Measurements from ENCODE around the gene LIPM. TPM values are rescaled to one million over a fixed set of nuclear protein-coding genes. Genes with fewer than 3 reads are reported as not detected.

LIPM gene, protein sequence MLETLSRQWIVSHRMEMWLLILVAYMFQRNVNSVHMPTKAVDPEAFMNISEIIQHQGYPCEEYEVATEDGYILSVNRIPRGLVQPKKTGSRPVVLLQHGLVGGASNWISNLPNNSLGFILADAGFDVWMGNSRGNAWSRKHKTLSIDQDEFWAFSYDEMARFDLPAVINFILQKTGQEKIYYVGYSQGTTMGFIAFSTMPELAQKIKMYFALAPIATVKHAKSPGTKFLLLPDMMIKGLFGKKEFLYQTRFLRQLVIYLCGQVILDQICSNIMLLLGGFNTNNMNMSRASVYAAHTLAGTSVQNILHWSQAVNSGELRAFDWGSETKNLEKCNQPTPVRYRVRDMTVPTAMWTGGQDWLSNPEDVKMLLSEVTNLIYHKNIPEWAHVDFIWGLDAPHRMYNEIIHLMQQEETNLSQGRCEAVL
- total RNA-seq (2016; rRNA removed; fragmentation: Illumina TruSeq; extraction: Trizol) (not detected in 2 replicates), polyA plus RNA-seq (2011; rRNA removed) (not detected in 2 replicates), polyA minus RNA-seq (2011; rRNA and poly(A)+ RNA removed; ENCODE audit: low replicate concordance) (0.26 TPM in 1 of 2 replicates, not detected in the other), Bru-seq, nascent RNA (not detected), BruChase-seq, experiment 1, labeled RNA remaining after a 6-hour chase (not detected), BruChase-seq, experiment 2, labeled RNA remaining after a 2-hour chase (not detected)
- total RNA-seq (2016; cell fraction: cytosol; rRNA removed; fragmentation: Illumina TruSeq; extraction: Trizol; ENCODE audit: low read depth): not detected in 2 replicates
- not detected in 2 replicates for total RNA-seq (2016; cell fraction: insoluble cytoplasmic fraction; rRNA removed; fragmentation: Illumina TruSeq; extraction: Trizol)
- not detected in 2 replicates for total RNA-seq (2016; cell fraction: membrane; rRNA removed; fragmentation: Illumina TruSeq; extraction: Trizol)
- total RNA-seq (2016; cell fraction: nucleus; rRNA removed; fragmentation: Illumina TruSeq; extraction: Trizol): not detected in 2 replicates
- not detected in 2 replicates for polyA plus RNA-seq (2011; cell fraction: cytosol; rRNA removed)
- polyA plus RNA-seq (2011; cell fraction: nucleus; rRNA removed): not detected in 2 replicates
- not detected in 2 replicates for polyA plus RNA-seq (2012)
- not detected in 2 replicates for polyA plus RNA-seq (2016; cell fraction: cytosol; fragmentation: Illumina TruSeq; extraction: Trizol; ENCODE audit: low read depth)
- polyA plus RNA-seq (2016; cell fraction: insoluble cytoplasmic fraction; fragmentation: Illumina TruSeq; extraction: Trizol; ENCODE audit: low read depth): not detected in 2 replicates
- not detected in 2 replicates for polyA plus RNA-seq (2016; cell fraction: membrane; fragmentation: Illumina TruSeq; extraction: Trizol; ENCODE audit: low read depth)
- not detected in 2 replicates for polyA plus RNA-seq (2016; cell fraction: nucleus; fragmentation: Illumina TruSeq; extraction: Trizol; ENCODE audit: insufficient read depth, low read depth)
- not detected in 2 replicates for polyA minus RNA-seq (2011; cell fraction: cytosol; rRNA and poly(A)+ RNA removed)
- not detected in 2 replicates for polyA minus RNA-seq (2011; cell fraction: nucleus; rRNA and poly(A)+ RNA removed)
- long read RNA-seq, experiment 1: 0 reads
- long read RNA-seq, experiment 2: 0 reads

DNA sequence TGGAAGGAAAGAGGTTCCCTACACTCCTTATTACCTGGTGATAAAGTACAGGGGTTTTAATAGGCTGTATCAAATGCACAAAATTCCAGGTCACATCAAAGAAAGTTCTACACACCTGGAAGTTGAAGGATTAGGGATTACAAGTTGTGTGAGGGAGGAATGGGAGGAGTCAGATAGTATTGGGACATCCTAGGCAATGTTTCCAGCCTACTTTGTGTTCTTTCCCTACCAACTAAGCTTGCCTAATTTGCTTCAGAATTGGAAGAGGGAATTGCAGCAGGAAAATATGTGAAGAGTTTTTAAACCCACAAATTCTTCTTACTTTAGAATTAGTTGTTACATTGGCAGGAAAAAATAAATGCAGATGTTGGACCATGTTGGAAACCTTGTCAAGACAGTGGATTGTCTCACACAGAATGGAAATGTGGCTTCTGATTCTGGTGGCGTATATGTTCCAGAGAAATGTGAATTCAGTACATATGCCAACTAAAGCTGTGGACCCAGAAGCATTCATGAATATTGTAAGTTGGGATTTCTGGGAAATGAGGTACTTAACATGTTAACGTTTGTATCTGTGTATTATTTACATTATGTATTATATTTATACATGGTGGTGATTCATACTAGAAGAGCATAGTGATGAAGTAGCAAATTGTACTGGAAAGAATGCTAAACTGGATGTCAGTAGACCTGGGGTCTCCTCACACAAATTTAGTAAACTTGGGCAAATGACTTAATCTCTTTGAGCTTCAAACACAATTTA, at the start of gene LIPM:
TSS of gene LIPM (plus strand) at position 208 of the 763 bp plus-strand sequence. CDS start at position 375, 167 bp downstream.
- WGBS (ENCODE audit: low lambda C conversion rate): 5% methylated on average over 2 of the region's 2 CpGs
- ATAC-seq (no peak), DNase-seq (ENCODE audit: low spot score) (no peak), FAIRE-seq (no peak)
- H3K27me3 ChIP-seq (ENCODE audit: control insufficient read depth in 1 of 2, insufficient read depth in 2 of 2, low read length in 2 of 2): no peaks in the 10 kb centered on the region; a peak in 1 of 5 replicates
- BruUV-seq (replicated peaks): no TSS peak
- H3K27ac ChIP-seq (ENCODE audit: extremely low read length, insufficient read depth, low read length): no peak within 1 kb of the TSS
- H3K9ac ChIP-seq (ENCODE audit: insufficient read depth, low read depth, low read length): no peak within 1 kb of the TSS
- no peaks in the 10 kb centered on the region for H3K36me3 ChIP-seq (replicated peaks in 1 of 2; ENCODE audit: control insufficient read depth in 1 of 2, insufficient read depth in 2 of 2, low read length in 2 of 2)
- in situ Hi-C loops (cut with HindIII; ENCODE audit: extremely low pct_ligation_motif_present, low pct_unique_long_range_greater_than_20kb) (no loop called here), intact Hi-C loops (cut with micrococcal nuclease; ENCODE audit: unreplicated experiment) (no loop called here)
- H2AFZ ChIP-seq (ENCODE audit: low read length): no peak within 1 kb of the TSS
- no peaks in the 10 kb centered on the region for H3K79me2 ChIP-seq (ENCODE audit: insufficient read depth, low read length)
- POLR2A ChIA-PET: no interaction called here
- H3K4me2 ChIP-seq (ENCODE audit: low read depth, low read length): no peak within 1 kb of the TSS
- H3K4me1 ChIP-seq (ENCODE audit: insufficient read depth, low read length): no peaks in the 10 kb centered on the region
- CTCF ChIA-PET (ENCODE audit: low intra/inter-chr PET ratio, low total read pairs): no interaction called here
- H3K4me3 ChIP-seq (replicated peaks in 1 of 3; ENCODE audit: insufficient read depth in 1 of 3, low read depth in 2 of 3, low read length in 3 of 3): no peak within 1 kb of the TSS
- no peaks in the 10 kb centered on the region for H4K20me1 ChIP-seq (ENCODE audit: insufficient read depth, low read length)
- H3K9me3 ChIP-seq (ENCODE audit: low read length): no peaks in the 10 kb centered on the region
- no peak for TF ChIP-seq ATM (IDR thresholded peaks at IDR 0.05; ENCODE audit: borderline replicate concordance)
- no peak for TF ChIP-seq NR2F1 (CRISPR knock-in tag; IDR thresholded peaks at IDR 0.05)
- no peak for TF ChIP-seq TRIM24 (CRISPR knock-in tag; IDR thresholded peaks at IDR 0.05)
- TF ChIP-seq, protein P1, sequence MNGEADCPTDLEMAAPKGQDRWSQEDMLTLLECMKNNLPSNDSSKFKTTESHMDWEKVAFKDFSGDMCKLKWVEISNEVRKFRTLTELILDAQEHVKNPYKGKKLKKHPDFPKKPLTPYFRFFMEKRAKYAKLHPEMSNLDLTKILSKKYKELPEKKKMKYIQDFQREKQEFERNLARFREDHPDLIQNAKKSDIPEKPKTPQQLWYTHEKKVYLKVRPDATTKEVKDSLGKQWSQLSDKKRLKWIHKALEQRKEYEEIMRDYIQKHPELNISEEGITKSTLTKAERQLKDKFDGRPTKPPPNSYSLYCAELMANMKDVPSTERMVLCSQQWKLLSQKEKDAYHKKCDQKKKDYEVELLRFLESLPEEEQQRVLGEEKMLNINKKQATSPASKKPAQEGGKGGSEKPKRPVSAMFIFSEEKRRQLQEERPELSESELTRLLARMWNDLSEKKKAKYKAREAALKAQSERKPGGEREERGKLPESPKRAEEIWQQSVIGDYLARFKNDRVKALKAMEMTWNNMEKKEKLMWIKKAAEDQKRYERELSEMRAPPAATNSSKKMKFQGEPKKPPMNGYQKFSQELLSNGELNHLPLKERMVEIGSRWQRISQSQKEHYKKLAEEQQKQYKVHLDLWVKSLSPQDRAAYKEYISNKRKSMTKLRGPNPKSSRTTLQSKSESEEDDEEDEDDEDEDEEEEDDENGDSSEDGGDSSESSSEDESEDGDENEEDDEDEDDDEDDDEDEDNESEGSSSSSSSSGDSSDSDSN (CRISPR knock-in tag; IDR thresholded peaks at IDR 0.05): no peak
- no peak for TF ChIP-seq NFYC (CRISPR knock-in tag; IDR thresholded peaks at IDR 0.05)
- TF ChIP-seq STAT5B (CRISPR knock-in tag; IDR thresholded peaks at IDR 0.05): no peak
- TF ChIP-seq KAT7 (CRISPR knock-in tag; IDR thresholded peaks at IDR 0.05; ENCODE audit: borderline replicate concordance): no peak
- TF ChIP-seq NCOR1 (IDR thresholded peaks at IDR 0.05; ENCODE audit: borderline replicate concordance, low read length): no peak
- TF ChIP-seq PRPF4 (IDR thresholded peaks at IDR 0.05; ENCODE audit: low read depth, low read length, poor library complexity, severe bottlenecking): no peak
- TF ChIP-seq YEATS4 (CRISPR knock-in tag; IDR thresholded peaks at IDR 0.05; ENCODE audit: borderline replicate concordance): no peak
- TF ChIP-seq ZNF615 (CRISPR knock-in tag; IDR thresholded peaks at IDR 0.05; ENCODE audit: borderline replicate concordance): no peak
- no peak for TF ChIP-seq BCL6 (CRISPR knock-in tag; IDR thresholded peaks at IDR 0.05)
- no peak for TF ChIP-seq ZNF660 (CRISPR knock-in tag; IDR thresholded peaks at IDR 0.05; ENCODE audit: borderline replicate concordance, low read depth)
- TF ChIP-seq WIZ (CRISPR knock-in tag; IDR thresholded peaks at IDR 0.05): no peak
- no peak for TF ChIP-seq ZNF775 (CRISPR knock-in tag; IDR thresholded peaks at IDR 0.05; ENCODE audit: borderline replicate concordance)
- no peak for TF ChIP-seq NKX3-1 (CRISPR knock-in tag; IDR thresholded peaks at IDR 0.05)
- no peak for TF ChIP-seq ZNF614 (CRISPR knock-in tag; IDR thresholded peaks at IDR 0.05; ENCODE audit: borderline replicate concordance)
- TF ChIP-seq NFE2 (CRISPR knock-in tag; IDR thresholded peaks at IDR 0.05): no peak
